Measurements from ENCODE around the gene PITPNM3.

- no peak for TF ChIP-seq REST (IDR thresholded peaks at IDR 0.05; ENCODE audit: low read depth)
- TF ChIP-seq MAX (IDR thresholded peaks at IDR 0.05) = no peak
- TF ChIP-seq YY1 (IDR thresholded peaks at IDR 0.05; ENCODE audit: low read depth) = no peak
Measured at GRCh38 chr17:6476076-6476809, 80.1 kb downstream of the PITPNM3 start.

Data from Ishikawa (cell line).